Sigmoid colon (tissue), 7 donors: ENCODE data around the gene NPAS4. TPM values are rescaled to one million over a fixed set of nuclear protein-coding genes. Genes with fewer than 3 reads are reported as not detected.

Experiments
- DNase-seq: peaks from one replicate; pipeline ENCODE4 v3.0.0-alpha.2; 2019
- H3K27ac ChIP-seq, 4 donors: fragments of 200-600 bp; sonication (generic); one replicate each; pipeline ENCODE4 v1.5.1; 2016 to 2019; ENCODE audit warnings: mild to moderate bottlenecking in 1 of 4
- H3K27me3 ChIP-seq, 3 donors: fragments of 200-600 bp; sonication (generic); one replicate each; pipeline ENCODE4 v1.5.1; 2019; ENCODE audit warnings: mild to moderate bottlenecking in 1 of 3
- H3K36me3 ChIP-seq, 4 donors: fragments of 200-600 bp; sonication (generic); one replicate each; pipeline ENCODE4 v1.5.1; 2016 to 2019
- H3K4me1 ChIP-seq, 4 donors: fragments of 200-600 bp; sonication (generic); one replicate each; pipeline ENCODE4 v1.5.1; 2017 to 2019
- H3K4me3 ChIP-seq, 4 donors: fragments of 200-600 bp; sonication (generic); one replicate each; pipeline ENCODE4 v1.5.1; 2017 to 2019; ENCODE audit warnings: mild to moderate bottlenecking in 2 of 4, moderate library complexity in 1 of 4
- H3K9me3 ChIP-seq, 4 donors: fragments of 200-600 bp in 3 of 4; sonication (generic) in 3 of 4; one replicate each; pipeline versions ENCODE4 v1.5.1 to v1.6.1; 2013 to 2019
- EP300 ChIP-seq, 4 donors: sonication (generic); formaldehyde crosslinking; IDR thresholded peaks; one replicate each; pipeline ENCODE4 v1.6.1; 2017; ENCODE audit warnings: antibody characterized with exemption in 4 of 4
- POLR2A ChIP-seq, 2 donors: fragments of 450-650 bp; IDR thresholded peaks; one replicate each; pipeline ENCODE4 v1.6.1; 2016; ENCODE audit warnings: antibody characterized with exemption in 2 of 2, mild to moderate bottlenecking in 2 of 2, moderate library complexity in 2 of 2
- POLR2AphosphoS5 ChIP-seq, 4 donors: sonication (generic); formaldehyde crosslinking; IDR thresholded peaks; one replicate each; pipeline ENCODE4 v1.6.1; 2017; ENCODE audit warnings: antibody characterized with exemption in 4 of 4
- WGBS, 2 donors: extraction: QIAGEN DNeasy Blood & Tissue Kit; methylation state at CpG; one replicate each; pipeline ENCODE4 v1.1.7; 2013; 5-methylcytosine and 5-hydroxymethylcytosine counted together
- intact Hi-C: fragments of 100-400 bp; cut with DNase I; formaldehyde crosslinking; loops from one replicate; pipeline ENCODE4 v1.15.1; 2023
- polyA plus RNA-seq, 3 donors: library from polyadenylated mRNA; stranded (reverse); fragments of 200-250 nt; gene quantifications; one replicate each; pipeline ENCODE4 v1.2.3, GENCODE V29; 2013
- small RNA-seq, 3 donors: library from RNA; depleted of rRNA; stranded (forward); fragments of <200 nt; gene quantifications; one replicate each; pipeline ENCODE3, GENCODE V24; 2016
- total RNA-seq, 4 donors: library from RNA; depleted of rRNA; stranded (reverse); fragments of >200 nt; gene quantifications; one replicate each; pipeline ENCODE4 v1.1.0, GENCODE V29; 2016
- TF ChIP-seq, protein P1 (sequence below), 4 experiments: fragments of 450-650 bp in 3 of 4; fragments of 200-600 bp in 1 of 4; IDR thresholded peaks; one replicate each; pipeline ENCODE4 v1.5.1; 2016 to 2019; ENCODE audit warnings: antibody characterized with exemption in 4 of 4, mild to moderate bottlenecking in 3 of 4, moderate library complexity in 2 of 4
- donor health status: healthy with polysubstance abuse.
- donor health status: Bipolar disorder and iron deficiency.
- donor health status: healthy.

Gene NPAS4
- total and polyA plus RNA-seq, 7 donors, result 0.19 to 2.5 (median 0.71) TPM; not detected in 2

- intact Hi-C loops, result no loop called here
- Histone ChIP-seq H3K27me3 (no peaks in the 10 kb centered on the region), H3K4me1 (peaks cover 0 to 14% (median 8%) of the 10 kb centered on the region in 4 donors), H3K4me3 (no peak overlapping the region), H3K9me3 (no peaks in the 10 kb centered on the region), H3K27ac (no peak overlapping the region), H3K36me3 (peaks cover 16 to 57% (median 26%) of the 10 kb centered on the region in 4 donors)
- TF ChIP-seq EP300 (IDR thresholded peaks at IDR 0.05), result no peak
- no peak for TF ChIP-seq POLR2A (IDR thresholded peaks at IDR 0.05)
- TF ChIP-seq, protein P1, sequence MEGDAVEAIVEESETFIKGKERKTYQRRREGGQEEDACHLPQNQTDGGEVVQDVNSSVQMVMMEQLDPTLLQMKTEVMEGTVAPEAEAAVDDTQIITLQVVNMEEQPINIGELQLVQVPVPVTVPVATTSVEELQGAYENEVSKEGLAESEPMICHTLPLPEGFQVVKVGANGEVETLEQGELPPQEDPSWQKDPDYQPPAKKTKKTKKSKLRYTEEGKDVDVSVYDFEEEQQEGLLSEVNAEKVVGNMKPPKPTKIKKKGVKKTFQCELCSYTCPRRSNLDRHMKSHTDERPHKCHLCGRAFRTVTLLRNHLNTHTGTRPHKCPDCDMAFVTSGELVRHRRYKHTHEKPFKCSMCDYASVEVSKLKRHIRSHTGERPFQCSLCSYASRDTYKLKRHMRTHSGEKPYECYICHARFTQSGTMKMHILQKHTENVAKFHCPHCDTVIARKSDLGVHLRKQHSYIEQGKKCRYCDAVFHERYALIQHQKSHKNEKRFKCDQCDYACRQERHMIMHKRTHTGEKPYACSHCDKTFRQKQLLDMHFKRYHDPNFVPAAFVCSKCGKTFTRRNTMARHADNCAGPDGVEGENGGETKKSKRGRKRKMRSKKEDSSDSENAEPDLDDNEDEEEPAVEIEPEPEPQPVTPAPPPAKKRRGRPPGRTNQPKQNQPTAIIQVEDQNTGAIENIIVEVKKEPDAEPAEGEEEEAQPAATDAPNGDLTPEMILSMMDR (IDR thresholded peaks at IDR 0.05), result no peak
- no peak for TF ChIP-seq POLR2AphosphoS5 (IDR thresholded peaks at IDR 0.05)
- no peak for DNase-seq
- 94 to 95% methylated on average over 44 of the region's 44 CpGs for WGBS, 2 donors
Measured at GRCh38 chr11:66475349-66476172, 54.7 kb downstream of the NPAS4 start.

Small RNA genes within 50 kb of the gene (small RNA-seq; reads per million reads assigned to genes)
- 0 reads per million in 3 donors for gene RF00017
- gene RF00416, result 0 reads per million in 3 donors
- 0 to 0.22 (median 0) reads per million in 3 donors for gene RNU1-84P

Other genes with a start within 250 kb of the NPAS4 start
- gene KLC2, start 163.3 kb upstream of the NPAS4 start, total RNA-seq, result 10 to 100 TPM; 16.1 to 29.9 (median 24.1) TPM
- 10 to 100 TPM in 1 of 3 donors, 1 to 10 TPM in 2; 5.4 to 20.5 (median 6.5) TPM for gene KLC2, start 163.3 kb upstream of the NPAS4 start, polyA plus RNA-seq
- gene RAB1B, start 152.4 kb upstream of the NPAS4 start, total RNA-seq, result 10 to 100 TPM; 65.4 to 93.7 (median 77.3) TPM
- gene RAB1B, start 152.4 kb upstream of the NPAS4 start, polyA plus RNA-seq, result 100 to 1,000 TPM; 196 to 286 (median 243) TPM
- 1 to 10 TPM in 1 of 4 donors, not detected in 3; 1.7 TPM for gene CNIH2, start 142.9 kb upstream of the NPAS4 start, total RNA-seq
- gene CNIH2, start 142.9 kb upstream of the NPAS4 start, polyA plus RNA-seq, result under 1 TPM in 1 of 3 donors, not detected in 2; 0.63 TPM
- gene YIF1A, start 131.9 kb upstream of the NPAS4 start, total RNA-seq, result 10 to 100 TPM; 43.5 to 72.4 (median 61.9) TPM
- 100 to 1,000 TPM in 1 of 3 donors, 10 to 100 TPM in 2; 30.3 to 104 (median 45.0) TPM for gene YIF1A, start 131.9 kb upstream of the NPAS4 start, polyA plus RNA-seq
- under 1 TPM in 2 of 4 donors, not detected in 2; 0.27 to 0.36 TPM for gene TMEM151A, start 129.1 kb upstream of the NPAS4 start, total RNA-seq
- gene TMEM151A, start 129.1 kb upstream of the NPAS4 start, polyA plus RNA-seq, result under 1 TPM in 1 of 3 donors, not detected in 2; 0.36 TPM
- gene CD248, start 104.0 kb upstream of the NPAS4 start, total RNA-seq, result 10 to 100 TPM in 2 of 4 donors, 1 to 10 TPM in 2; 5.8 to 26.3 (median 13.0) TPM
- gene CD248, start 104.0 kb upstream of the NPAS4 start, polyA plus RNA-seq, result 10 to 100 TPM in 1 of 3 donors, 1 to 10 TPM in 2; 1.2 to 13.7 (median 3.0) TPM
- 1 to 10 TPM in 3 of 4 donors, under 1 TPM in 1; 0.68 to 6.1 (median 2.4) TPM for gene RIN1, start 84.6 kb upstream of the NPAS4 start, total RNA-seq
- gene RIN1, start 84.6 kb upstream of the NPAS4 start, polyA plus RNA-seq, result 10 to 100 TPM in 1 of 3 donors, 1 to 10 TPM in 2; 2.4 to 10.2 (median 3.2) TPM
- gene BRMS1, start 75.9 kb upstream of the NPAS4 start, total RNA-seq, result 10 to 100 TPM; 20.2 to 36.2 (median 24.9) TPM
- gene BRMS1, start 75.9 kb upstream of the NPAS4 start, polyA plus RNA-seq, result 10 to 100 TPM; 65.4 to 81.8 (median 72.1) TPM
- 10 to 100 TPM; 41.4 to 43.5 (median 43.1) TPM for gene B4GAT1, start 73.4 kb upstream of the NPAS4 start, total RNA-seq
- gene B4GAT1, start 73.4 kb upstream of the NPAS4 start, polyA plus RNA-seq, result 10 to 100 TPM in 1 of 3 donors, 1 to 10 TPM in 2; 4.2 to 17.4 (median 4.8) TPM
- gene SLC29A2, start 49.3 kb upstream of the NPAS4 start, total RNA-seq, result under 1 TPM; 0.41 to 0.99 (median 0.63) TPM
- 10 to 100 TPM in 1 of 3 donors, 1 to 10 TPM in 2; 2.4 to 28.0 (median 2.5) TPM for gene SLC29A2, start 49.3 kb upstream of the NPAS4 start, polyA plus RNA-seq
- gene MRPL11, start 17.8 kb downstream of the NPAS4 start, total RNA-seq, result 10 to 100 TPM; 54.2 to 77.8 (median 61.3) TPM
- 100 to 1,000 TPM in 1 of 3 donors, 10 to 100 TPM in 2; 60.6 to 110 (median 70.3) TPM for gene MRPL11, start 17.8 kb downstream of the NPAS4 start, polyA plus RNA-seq
- 10 to 100 TPM; 16.9 to 26.4 (median 23.0) TPM for gene PELI3, start 45.9 kb downstream of the NPAS4 start, total RNA-seq
- gene PELI3, start 45.9 kb downstream of the NPAS4 start, polyA plus RNA-seq, result 1 to 10 TPM; 5.0 to 6.0 (median 5.3) TPM
- 10 to 100 TPM in 1 of 4 donors, 1 to 10 TPM in 3; 5.1 to 15.5 (median 9.4) TPM for gene DPP3, start 59.4 kb downstream of the NPAS4 start, total RNA-seq
- 10 to 100 TPM; 33.0 to 86.5 (median 66.6) TPM for gene DPP3, start 59.4 kb downstream of the NPAS4 start, polyA plus RNA-seq
- gene BBS1, start 89.6 kb downstream of the NPAS4 start, total RNA-seq, result 10 to 100 TPM; 50.2 to 91.4 (median 57.8) TPM
- gene BBS1, start 89.6 kb downstream of the NPAS4 start, polyA plus RNA-seq, result 10 to 100 TPM in 1 of 3 donors, 1 to 10 TPM in 2; 7.8 to 19.0 (median 9.0) TPM
- 10 to 100 TPM in 1 of 4 donors, 1 to 10 TPM in 3; 6.8 to 12.2 (median 7.4) TPM for gene ZDHHC24, start 125.0 kb downstream of the NPAS4 start, total RNA-seq
- gene ZDHHC24, start 125.0 kb downstream of the NPAS4 start, polyA plus RNA-seq, result 1 to 10 TPM; 1.8 to 8.7 (median 1.8) TPM
- under 1 TPM in 1 of 4 donors, not detected in 3; under 0.01 TPM for gene ACTN3, start 125.9 kb downstream of the NPAS4 start, total RNA-seq
- not detected for gene ACTN3, start 125.9 kb downstream of the NPAS4 start, polyA plus RNA-seq
- 100 to 1,000 TPM; 121 to 170 (median 139) TPM for gene CTSF, start 147.6 kb downstream of the NPAS4 start, total RNA-seq
- 10 to 100 TPM in 2 of 3 donors, 1 to 10 TPM in 1; 3.5 to 16.5 (median 12.6) TPM for gene CTSF, start 147.6 kb downstream of the NPAS4 start, polyA plus RNA-seq
- under 1 TPM in 3 of 4 donors, not detected in 1; 0.14 to 0.71 (median 0.16) TPM for gene CCDC87, start 172.0 kb downstream of the NPAS4 start, total RNA-seq
- gene CCDC87, start 172.0 kb downstream of the NPAS4 start, polyA plus RNA-seq, result under 1 TPM in 1 of 3 donors, not detected in 2; 0.28 TPM
- gene CCS, start 172.2 kb downstream of the NPAS4 start, total RNA-seq, result 10 to 100 TPM; 26.0 to 43.1 (median 40.5) TPM
- 10 to 100 TPM; 33.0 to 48.8 (median 44.6) TPM for gene CCS, start 172.2 kb downstream of the NPAS4 start, polyA plus RNA-seq
- gene RBM14, start 195.6 kb downstream of the NPAS4 start, total RNA-seq, result 10 to 100 TPM; 23.7 to 51.8 (median 42.9) TPM
- gene RBM14, start 195.6 kb downstream of the NPAS4 start, polyA plus RNA-seq, result 10 to 100 TPM; 10.8 to 54.0 (median 15.7) TPM
- gene RBM4, start 217.7 kb downstream of the NPAS4 start, total RNA-seq, result 100 to 1,000 TPM in 1 of 4 donors, 10 to 100 TPM in 3; 76.5 to 101 (median 86.2) TPM
- gene RBM4, start 217.7 kb downstream of the NPAS4 start, polyA plus RNA-seq, result 100 to 1,000 TPM in 1 of 3 donors, 10 to 100 TPM in 2; 75.4 to 103 (median 98.8) TPM